ENCODE measurements around the gene SEC61G.

The SEC61G gene

DNA sequence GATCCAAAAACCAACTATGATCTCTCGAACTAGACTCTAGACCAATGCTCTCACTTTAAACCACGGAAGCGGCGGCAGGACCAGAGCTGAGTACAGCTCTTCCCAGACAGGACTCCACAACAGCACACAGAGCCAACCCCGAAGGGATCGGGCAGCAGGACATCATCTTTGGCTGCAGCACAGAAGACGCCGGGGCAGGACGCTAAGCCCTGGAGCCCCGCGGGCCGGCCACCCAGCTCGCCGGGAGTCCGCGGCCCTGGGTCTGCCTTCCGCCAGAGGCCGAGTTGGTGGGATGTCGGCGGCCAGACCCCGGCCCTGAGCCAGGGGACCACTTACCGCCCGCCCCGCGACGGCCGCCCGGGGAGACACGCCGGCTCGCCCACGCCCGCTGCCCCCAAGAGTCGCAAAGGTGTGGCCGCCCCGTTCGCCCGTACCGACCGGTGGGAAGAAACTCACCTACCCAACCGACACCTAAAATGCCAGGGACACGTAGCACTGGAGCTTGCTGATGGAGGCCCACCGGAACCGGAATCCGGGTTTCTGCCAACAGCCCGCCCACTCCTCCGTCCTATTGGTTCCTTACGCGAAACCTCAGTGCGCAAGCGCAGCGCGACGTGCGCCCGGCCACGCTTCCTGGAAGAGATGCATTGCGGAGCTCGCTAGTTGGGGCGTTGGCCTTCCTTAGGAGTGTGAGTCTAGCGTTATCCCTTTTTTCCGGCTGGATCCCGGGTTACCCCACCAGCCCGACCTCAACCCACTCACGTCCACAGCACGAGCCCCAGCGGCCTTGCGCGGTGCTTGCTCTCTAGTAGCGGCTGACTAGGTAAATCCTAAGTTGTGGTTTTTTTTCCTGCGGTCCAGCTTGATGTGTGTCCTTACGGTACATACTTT lies at the start of gene SEC61G:
SEC61G (minus strand) TSS at position 510 of the 891 bp plus-strand sequence. CDS start 1,623 bp downstream, outside the sequence.
- peak; percentile 88 to 91 for DNase-seq (ENCODE audit: low read depth in 2 of 2)

DNA sequence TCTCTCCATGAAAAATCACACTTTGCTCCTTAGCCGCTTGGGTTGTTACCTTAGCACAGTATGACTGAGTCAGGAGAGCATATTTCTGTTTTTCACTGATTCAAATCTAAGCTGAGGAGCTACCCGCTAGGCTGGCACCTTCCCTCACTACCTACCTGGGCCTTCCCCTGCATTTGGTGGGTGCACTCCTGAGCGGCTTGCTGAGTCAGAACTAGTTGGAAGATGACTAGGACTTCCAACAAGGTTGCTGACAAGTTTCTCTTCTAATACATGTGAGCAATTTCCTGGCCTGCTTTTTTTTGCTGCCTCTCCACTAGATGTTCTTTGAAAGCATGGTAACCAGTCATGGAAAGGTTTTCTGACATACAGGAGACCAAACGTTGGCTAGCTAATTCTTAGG lies 43.8 kb upstream of the SEC61G start:
- no peak for DNase-seq (ENCODE audit: low read depth in 2 of 2)

DNA sequence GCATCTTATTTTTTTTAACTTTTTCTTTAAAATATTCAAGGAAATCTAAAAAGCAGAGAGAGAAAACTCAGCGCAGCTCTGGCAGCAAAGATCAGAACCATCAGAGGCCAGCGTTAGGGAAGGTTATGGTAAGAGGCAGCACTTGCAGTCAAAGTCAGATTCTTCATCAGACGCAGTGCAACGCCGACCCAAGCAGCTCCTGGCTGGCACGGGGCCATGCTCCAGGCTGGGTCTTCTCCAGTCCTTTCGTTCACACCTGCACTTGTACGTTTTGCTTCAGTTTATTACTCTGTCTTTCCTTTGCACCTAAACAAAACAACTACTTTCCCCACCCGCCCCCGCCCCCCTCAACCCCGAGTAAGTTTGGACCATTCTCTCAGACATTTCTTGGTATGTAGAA lies 43.1 kb upstream of the SEC61G start:
- no peak for DNase-seq (ENCODE audit: low read depth in 2 of 2)

DNA sequence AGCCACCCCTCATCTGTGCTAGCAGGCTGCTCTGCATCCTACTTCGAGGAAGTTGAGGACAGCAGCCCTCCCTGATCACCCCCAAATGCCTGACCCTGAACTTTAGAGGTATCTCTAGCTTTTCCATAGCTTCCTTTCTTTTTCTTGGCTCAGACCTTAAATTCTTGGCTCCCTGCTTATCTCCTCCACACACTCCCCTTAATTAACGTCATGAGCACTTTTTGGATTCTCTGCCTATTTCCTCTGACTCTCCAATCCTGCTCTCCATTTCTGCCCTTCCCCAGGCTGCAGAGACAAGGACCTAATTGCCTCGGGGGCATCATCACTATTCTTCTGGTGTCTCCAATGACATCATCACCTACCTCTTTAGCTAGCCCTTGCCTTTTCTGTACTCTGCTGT lies 40.8 kb upstream of the SEC61G start:
- DNase-seq (ENCODE audit: low read depth in 2 of 2) = no peak

DNA sequence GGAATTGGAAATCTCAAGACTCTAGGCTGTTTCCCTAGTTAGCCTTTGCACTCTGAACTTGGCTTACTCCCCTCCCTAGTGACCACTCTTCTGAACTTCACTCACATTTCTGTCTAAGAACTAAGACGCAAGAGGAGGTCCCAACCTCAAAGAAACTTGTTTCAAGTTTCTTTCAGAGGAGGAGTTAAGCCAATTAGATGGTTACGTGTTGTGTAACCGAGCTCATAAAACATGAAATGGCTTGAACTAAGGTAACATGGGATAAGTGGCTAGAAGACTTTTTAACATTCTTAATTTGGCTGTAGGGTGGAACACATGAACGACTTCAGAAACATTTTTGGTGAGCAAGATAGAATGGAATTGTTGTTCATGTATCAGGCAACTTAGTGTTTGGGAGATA lies 39.5 kb upstream of the SEC61G start:
- DNase-seq (ENCODE audit: low read depth in 2 of 2) = no peak

DNA sequence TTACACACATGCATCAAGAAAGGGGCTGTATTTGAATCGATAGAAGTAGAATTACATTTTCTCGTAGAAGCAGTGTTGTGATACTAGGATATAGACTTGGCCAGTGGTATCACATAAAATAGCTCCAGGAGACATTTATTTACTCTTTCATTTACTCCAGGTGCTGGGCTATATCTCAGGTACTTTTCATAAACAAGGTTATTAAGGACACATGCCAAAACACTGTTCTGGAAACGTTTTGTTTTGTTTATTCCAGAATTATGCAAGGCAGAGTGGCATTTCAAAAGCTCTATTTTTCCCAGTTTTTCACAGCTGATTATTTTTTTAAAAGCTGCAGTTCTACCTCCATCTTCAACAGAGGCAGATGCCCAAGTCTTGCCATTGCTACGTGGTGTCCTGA lies 37.8 kb upstream of the SEC61G start:
- DNase-seq (ENCODE audit: low read depth in 2 of 2) = no peak

DNA sequence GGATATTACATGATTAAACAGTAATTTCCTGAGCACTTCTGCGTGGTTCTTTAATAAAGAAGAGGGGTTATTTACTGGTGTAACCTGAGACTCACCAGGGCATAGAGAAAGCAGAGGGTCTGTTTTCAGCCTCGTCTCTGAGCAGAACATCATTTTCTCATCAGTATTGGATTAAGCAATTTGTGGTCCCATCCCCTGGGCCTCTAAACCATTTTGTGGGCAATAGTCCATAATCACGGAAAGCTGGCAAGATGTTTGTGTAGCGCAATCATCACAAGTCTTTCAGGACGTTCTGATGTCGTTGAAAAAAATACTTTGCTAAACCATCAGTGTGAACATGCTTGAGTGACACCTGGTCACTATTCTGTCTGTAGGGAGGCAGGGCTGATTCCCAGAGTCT lies 37.1 kb upstream of the SEC61G start:
- no peak for DNase-seq (ENCODE audit: low read depth in 2 of 2)

DNA sequence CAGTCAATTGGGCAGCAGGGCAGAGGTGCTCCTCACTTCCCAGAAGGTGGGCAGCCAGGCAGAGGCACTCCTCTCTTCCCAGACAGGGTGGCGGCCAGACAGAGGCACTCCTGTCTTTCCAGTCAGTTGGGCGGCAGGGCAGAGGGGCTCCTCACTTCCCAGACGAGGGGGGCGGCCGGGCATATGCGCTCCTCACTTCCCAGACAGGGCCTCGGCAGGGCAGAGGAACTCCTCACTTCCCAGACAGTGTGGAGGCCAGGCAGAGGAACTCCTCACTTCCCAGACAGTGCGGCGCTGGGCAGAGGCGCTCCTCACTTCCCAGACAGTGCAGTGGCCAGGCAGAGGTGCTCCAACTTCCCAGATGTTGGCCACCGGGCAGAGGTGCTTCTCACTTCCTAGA lies 33.4 kb upstream of the SEC61G start:
- DNase-seq (ENCODE audit: low read depth in 2 of 2) = no peak

DNA sequence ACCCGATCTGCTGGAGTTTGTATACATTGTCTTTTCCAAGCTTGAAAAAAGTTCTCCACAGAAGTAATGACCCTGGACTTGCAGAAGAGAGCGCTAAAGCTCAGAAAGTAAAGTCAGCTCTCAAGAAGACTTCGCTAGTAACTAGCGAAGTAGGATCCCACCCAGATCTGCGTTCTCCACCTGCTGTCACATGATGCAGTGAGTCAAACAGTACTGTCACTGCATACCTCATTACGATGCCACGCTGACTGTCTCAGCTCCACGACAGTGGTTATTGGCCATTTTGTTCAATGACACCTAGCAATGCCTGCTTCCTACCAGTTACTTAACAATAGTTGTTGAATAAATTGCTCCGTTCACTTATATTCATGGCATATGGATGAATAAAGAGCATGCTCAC lies 29.7 kb upstream of the SEC61G start:
- no peak for DNase-seq (ENCODE audit: low read depth in 2 of 2)

DNA sequence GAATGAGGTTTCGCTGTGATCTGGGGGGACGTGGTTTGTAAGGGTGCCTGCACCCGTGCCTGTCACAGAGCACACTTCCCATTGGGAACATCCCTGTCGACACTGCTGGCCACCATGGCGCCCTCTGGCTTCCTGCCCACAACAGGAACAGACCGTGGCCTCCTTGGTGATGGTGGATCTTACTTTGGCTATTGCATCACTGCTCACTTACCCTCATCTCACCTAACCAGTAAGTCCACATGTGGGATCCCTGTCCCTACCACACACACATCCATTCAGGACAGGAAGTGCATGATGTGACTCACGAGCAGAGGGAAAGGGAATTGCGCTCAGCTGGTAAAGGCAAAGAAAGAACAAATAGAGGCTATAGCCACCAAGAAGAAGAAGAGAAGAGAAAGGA lies 26.2 kb upstream of the SEC61G start:
- DNase-seq (ENCODE audit: low read depth in 2 of 2) = no peak

DNA sequence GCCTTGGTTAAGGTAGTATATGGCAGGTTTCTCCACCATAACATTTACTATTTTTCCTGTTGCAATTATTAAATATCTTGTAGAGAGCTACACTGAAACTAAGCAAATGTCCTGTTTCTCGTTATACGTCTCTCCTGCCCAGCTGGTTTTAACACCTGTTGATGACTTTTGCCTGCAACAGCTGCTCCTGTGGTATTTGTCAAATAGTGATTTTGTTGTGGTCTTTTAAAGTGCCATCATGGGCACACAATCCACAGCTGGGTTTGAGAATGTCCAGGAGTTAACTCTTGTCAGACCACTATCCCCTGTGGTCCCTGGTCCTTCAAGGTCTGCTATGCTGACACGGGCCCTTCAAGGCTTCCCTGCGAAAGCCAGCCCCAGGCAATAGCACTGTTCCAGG lies 24.9 kb upstream of the SEC61G start:
- no peak for DNase-seq (ENCODE audit: low read depth in 2 of 2)

DNA sequence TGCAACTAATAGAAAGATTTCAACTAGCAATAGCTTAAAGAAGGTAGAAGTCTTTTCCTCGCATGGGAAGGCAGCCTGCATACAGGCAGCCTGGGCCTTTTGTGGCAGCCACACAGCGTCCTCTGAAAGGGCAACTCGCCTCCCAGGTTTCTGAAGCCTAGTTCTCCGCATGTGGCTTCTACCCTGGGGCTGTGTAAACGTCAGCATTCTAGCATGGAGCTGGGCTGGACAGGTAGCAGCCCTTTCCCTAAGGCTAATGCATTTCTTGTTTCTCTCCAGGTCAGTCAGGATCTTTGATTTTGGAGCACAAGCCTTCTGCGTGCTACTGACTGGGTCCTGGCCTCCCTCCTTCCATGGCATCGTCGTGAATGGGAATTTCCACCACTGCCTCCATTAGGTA lies 23.8 kb upstream of the SEC61G start:
- no peak for DNase-seq (ENCODE audit: low read depth in 2 of 2)

DNA sequence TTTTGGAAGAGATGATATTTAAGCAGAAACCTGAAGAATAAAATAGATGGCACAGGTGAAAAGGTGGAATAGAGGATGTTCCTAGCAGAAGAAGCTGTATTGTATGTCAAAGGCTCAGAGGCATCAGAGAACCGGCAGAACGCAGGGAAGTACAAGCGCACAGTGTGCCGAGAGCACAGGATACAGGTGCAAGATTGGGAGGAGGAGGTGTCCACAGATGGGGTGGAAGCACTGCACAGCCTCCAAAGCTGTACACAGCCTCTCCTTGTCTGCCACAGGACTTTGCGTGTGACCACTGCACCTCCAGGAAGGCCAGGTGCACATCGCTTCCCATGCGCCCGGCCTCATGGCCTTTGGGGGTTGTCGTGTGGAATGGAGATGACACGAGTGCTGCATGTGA lies 23.3 kb upstream of the SEC61G start:
- no peak for DNase-seq (ENCODE audit: low read depth in 2 of 2)

DNA sequence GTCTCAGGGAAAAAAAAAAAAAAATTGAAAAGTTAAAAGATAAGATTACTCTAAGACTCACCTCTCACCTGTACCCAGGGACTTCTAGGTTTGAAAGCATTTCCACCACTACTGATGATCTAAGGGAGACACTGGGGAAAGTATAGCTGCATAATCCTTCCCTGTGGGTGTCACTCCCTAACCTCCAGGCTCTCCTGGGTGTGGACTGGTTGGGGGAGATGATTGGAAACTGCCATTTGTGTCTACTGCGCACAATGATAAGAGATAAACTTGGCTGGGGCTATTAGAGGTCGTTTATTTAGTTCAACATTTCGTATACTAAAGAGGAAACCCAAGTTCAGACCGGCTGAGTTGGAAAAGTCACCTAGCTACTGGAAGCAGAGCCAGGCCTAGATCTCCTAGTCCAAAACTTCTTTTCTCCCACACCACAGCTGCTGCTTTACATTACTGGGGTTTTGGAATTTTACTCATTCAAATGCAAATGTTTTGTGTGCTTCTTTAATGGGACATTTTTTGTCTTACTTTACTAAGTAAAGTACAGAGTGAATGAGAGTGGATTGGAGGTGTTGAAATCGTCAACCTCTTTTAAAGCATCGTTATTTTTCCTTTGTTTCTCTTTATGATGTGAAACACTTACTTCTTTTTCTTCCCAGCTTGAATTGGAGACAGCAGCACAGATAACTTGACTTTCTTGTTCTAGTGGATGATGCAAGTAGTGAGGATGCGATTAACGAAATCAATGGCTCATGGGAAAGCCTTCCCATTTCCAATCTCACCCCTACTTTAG lies 22.3 kb upstream of the SEC61G start:
- no peak for DNase-seq (ENCODE audit: low read depth in 2 of 2)

DNA sequence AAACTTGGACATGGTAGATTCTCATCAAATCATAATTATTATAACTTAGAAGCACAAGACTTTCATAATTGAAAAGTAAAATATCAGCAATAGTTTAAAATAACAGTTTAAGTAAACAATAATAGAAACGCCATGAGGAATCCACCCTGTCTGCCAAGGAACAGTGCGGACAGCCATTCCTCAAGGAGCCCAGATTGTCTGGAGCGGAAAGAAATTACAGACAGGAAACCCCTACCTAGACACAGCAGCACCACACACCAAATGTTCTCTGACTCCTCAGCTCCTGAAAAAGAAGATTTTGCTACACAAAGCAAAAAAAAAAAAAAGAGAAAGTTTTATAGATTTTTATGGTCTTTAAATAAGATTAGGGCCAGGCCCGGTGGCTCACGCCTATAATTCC lies 21.5 kb upstream of the SEC61G start:
- no peak for DNase-seq (ENCODE audit: low read depth in 2 of 2)

DNA sequence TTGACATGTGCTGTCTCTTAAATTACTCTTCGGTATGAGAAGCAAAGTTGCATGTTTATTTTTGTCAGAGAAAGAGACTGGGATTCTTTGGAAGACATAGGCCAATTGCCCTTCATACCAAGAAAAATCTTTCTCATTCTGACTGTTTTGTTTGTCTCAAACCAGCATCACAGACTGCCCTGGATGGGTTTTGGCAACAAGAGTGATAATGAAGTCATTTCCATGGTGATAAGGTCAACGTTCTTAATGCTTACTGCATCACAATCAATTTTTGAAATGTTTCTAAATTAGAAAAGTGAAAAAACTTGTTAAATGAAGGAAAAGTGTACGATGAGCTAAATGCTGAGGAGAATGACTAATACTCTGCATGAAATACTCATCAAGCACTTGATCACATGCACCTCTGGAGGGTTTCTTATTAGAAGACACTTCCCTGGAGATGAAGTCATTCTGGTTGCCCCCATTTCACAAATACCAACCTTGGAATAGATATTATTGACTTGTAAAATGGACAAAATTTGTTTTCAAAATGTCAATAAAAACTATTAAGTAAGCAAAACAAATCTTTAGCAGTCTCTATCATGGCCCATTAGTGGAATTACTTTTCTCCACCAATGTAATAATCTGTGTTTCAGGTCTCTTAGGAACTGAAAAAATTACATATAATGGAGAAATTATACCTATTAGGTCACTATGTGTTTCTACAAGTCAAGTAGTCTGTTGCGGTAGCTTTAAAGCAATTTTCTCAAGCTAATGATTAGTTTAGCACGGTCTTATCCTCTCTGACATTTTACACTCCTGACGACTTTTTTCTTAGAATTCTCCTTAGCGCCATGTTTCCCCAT lies 19.9 kb upstream of the SEC61G start:
- no peak for DNase-seq (ENCODE audit: low read depth in 2 of 2)

DNA sequence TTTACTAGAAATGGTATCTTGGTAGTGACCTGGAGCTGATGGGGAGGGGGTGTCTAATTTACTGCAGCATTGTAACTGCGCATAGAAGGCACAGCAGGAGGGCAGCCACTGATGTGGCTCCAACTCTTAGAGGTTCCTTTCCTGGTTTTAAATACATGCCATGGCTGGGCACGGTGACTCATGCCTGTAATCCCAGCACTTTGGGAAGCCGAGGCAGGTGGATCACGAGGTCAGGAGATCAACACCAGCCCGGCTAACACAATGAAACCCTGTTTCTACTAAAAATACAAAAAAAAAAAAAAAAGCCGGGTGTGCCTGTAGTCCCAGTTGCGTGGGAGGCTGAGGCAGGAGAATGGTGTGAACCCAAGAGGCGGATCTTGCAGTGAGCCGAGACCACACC lies 19.2 kb upstream of the SEC61G start:
- DNase-seq (ENCODE audit: low read depth in 2 of 2) = no peak

DNA sequence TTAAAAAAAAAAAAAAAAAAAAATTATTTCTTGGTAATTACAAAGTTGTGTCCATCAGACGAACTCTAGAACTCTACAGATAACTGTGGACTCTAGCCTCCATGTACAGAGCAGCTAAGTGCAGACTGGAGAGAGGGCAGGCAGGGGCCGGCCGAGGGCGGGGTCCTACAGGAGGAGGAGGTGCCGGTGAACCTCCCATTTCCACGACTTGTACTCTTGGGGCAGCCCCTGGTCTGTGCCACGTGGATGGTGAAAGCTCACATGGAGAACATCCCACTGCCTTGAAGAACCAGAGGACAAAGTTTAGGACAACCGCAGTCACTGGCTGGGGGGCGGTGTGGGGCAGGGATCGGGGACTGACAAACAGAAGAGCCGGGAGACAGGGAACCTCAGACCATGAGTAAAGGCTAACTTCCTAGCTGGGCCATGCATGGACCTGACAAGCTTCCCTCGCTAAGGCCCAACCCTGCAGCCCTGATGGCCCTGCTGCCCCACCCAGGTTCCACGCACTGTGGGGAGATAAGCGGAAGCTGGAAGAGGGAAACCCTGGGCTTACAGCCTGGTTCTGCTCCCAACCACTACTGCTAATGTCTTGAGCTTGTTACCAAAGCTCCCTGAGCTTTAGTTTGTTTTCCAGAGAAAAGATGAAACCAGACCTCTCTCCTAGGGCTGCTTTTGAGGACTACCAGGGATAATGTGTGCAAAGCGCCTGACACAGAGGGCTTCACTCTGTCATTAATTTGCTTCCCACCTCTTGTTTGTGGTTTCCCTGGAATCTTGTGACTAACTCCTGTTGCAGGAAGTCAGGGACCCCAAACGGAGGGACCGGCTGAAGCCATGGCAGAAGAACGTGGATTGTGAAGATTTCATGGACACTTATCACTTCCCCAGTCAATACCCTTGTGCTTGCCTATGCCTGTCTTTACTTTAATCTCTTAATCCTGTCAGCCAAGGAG lies 16.1 kb upstream of the SEC61G start:
- no peak for DNase-seq (ENCODE audit: low read depth in 2 of 2)

DNA sequence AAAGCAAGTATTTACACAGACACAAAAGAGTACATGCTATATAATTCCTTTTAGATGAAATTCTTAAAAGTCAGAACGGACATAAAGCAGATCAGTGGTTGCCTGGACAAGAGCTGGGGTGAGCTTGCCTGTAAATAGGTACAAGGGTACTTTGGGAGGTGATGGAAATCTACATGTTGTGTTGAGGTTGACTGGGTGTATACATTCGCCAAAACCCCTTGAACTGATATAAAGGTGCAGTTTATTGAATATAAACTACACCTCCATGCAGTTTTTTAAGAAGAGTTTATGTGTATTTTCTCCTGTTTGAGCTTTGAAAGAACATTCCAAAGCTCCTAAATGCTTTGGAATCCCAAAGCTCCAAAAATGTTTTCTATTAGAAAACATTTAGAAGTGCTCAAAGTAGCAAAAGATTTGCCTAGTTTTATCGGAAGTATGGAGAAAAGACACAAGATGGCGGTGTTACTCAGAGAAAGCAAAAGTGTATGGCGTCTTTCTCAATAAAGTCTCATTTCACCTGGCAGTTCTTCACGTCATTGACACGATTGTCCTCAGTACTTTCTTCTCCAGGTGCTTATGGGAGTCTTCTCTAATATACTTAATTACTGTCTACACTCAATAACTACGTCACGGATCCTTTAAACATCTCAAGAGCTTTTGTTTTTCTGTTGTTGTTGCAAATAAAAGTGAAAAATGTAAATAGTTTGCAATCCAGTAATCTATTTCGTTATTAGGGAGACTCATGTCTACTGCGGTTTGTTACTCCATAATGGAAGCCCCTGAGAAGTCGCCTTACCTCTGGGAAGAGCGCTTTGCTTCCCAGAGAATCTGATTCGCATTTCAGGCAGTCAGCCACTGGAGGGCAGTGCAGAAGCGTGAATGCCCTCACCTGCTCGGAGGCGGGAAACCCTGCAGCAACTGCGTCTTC lies 14.7 kb upstream of the SEC61G start:
- peak in 1 of 2 donors; percentile 34 for DNase-seq (ENCODE audit: low read depth in 2 of 2)

DNA sequence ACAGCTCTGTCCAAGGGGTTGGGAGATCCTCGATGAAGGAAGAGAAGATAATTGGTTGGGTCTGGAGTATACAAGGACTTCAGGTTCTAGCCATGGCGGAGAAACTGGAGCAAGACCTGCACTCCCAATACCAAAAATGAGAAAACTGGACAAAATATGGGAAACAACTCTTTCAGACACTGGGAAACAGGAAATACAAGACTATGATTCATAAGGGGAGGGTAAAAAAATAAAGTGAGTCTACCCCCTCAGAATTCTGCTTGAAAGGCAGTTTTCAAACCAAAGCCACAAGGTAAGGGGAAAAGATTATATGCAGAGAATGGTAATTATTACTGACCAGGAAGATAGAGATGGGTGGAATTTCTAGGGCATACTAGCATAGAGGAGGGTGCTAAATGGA lies 10.2 kb upstream of the SEC61G start:
- no peak for DNase-seq (ENCODE audit: low read depth in 2 of 2)
